ENCODE measurements around the gene MAP4K2. TPM values are rescaled to one million over a fixed set of nuclear protein-coding genes. Genes with fewer than 3 reads are reported as not detected.

MAP4K2 gene
- total and polyA plus RNA-seq, 7 experiments from 2014 or later: 40.7 to 130 (median 76.1) TPM

DNA sequence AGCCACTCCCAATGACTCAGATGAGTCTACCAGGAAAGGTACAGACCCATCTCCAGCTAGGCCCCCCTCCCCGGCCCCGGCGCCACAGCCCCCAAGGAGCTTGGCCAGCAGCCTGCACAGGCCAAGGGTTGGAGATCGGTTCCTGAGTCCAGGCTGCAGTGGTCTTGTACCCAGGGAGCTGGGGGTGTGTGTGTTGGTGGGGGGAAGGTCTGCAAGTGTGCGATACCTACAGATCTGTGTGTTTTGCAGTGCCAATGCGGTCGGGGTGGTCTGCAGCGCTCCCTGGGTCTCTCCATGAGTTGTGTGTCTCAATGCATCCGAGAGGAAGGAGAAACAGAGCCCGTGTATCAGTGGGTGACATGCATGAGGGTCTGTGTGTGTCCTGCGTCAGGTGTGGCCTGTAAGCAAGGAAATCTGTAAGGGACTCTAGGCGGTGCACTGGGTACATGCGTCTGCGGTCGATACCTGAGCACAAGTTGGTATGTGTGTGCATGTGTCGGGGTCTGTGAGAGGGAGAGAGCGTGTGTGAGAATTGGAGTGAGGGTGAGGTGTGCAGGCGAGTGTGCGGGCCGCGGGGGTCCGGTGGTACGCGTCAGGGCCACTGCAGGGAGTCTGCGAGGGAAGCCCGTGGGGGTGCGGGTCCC, 40.8 kb upstream of the MAP4K2 start:
- Histone ChIP-seq H3K27me3 (ENCODE audit: control insufficient read depth in 2 of 2, insufficient read depth in 2 of 2, low read length in 2 of 2) (no peaks in the 10 kb centered on the region), H3K27ac (ENCODE audit: low read depth, low read length) (peak overlapping the region; percentile 70), H3K4me1 (ENCODE audit: control insufficient read depth in 2 of 2, insufficient read depth in 2 of 2, low read length in 2 of 2) (peaks cover 17 to 31% of the 10 kb centered on the region in 2 donors), H3K4me3 (ENCODE audit: low read length) (peak overlapping the region; percentile 50), H3K36me3 (ENCODE audit: control insufficient read depth in 2 of 3, insufficient read depth in 3 of 3, low read length in 3 of 3) (peaks cover 0 to 19% (median 0%) of the 10 kb centered on the region in 3 experiments), H3K9me3 (ENCODE audit: control insufficient read depth in 2 of 3, low read length in 3 of 3) (no peaks in the 10 kb centered on the region)
- Mint-ChIP-seq H3K4me3 (peak overlapping the region; percentile 79 to 95 (median 86)), H3K4me1 (peaks cover 25 to 36% (median 30%) of the 10 kb centered on the region in 7 donors), H3K36me3 (peaks cover 0 to 3% (median 0%) of the 10 kb centered on the region in 5 donors), H3K27me3 (no peaks in the 10 kb centered on the region), H3K9me3 (peaks cover 0 to 2% (median 0%) of the 10 kb centered on the region in 11 donors), H3K27ac (peak overlapping the region in 8 of 9 donors; percentile 65 to 93 (median 84))
- ChIA-PET CTCF (interaction anchor here (0.7 to 29.8 kb wide), 10 partner anchors 10 to 166 kb away, joined by 3 to 945 read pairs (median 4); partner anchors contain the start of genes EHD1, MAP4K2 and MEN1), POLR2A (interaction anchor here (1.0 to 29.3 kb wide), 8 partner anchors 9 to 99 kb away, joined by 3 to 1324 read pairs (median 6); partner anchors contain the start of genes EHD1, MEN1, RASGRP2 and SF1)
- ATAC-seq (no peak), DNase-seq (no peak)
- intact Hi-C loops (cut with micrococcal nuclease): loop anchor here in 1 of 2 donors (1.0 to 10.0 kb wide), 7 partner anchors 33 to 241 kb away; partner anchors contain the start of genes CDCA5, MEN1, SNX15 and ZFPL1

GRCh38 chr11:64842851-64843685, 40.1 kb upstream of the MAP4K2 start:
- Histone ChIP-seq H3K4me1 (ENCODE audit: control insufficient read depth in 2 of 2, insufficient read depth in 2 of 2, low read length in 2 of 2) (peaks cover 10 to 24% of the 10 kb centered on the region in 2 donors), H3K27me3 (ENCODE audit: control insufficient read depth in 2 of 2, insufficient read depth in 2 of 2, low read length in 2 of 2) (no peaks in the 10 kb centered on the region), H3K4me3 (ENCODE audit: low read length) (no peak overlapping the region), H3K9me3 (ENCODE audit: control insufficient read depth in 2 of 3, low read length in 3 of 3) (no peaks in the 10 kb centered on the region), H3K36me3 (ENCODE audit: control insufficient read depth in 2 of 3, insufficient read depth in 3 of 3, low read length in 3 of 3) (peaks cover 0 to 26% (median 0%) of the 10 kb centered on the region in 3 experiments), H3K27ac (ENCODE audit: low read depth, low read length) (no peak overlapping the region)
- H3K27me3 Mint-ChIP-seq: no peaks in the 10 kb centered on the region
- CTCF ChIA-PET: interaction anchor here (0.8 to 29.8 kb wide), 7 partner anchors 16 to 154 kb away, joined by 3 to 945 read pairs (median 5); partner anchors contain the start of genes EHD1, MEN1 and RASGRP2
- H3K9me3 Mint-ChIP-seq: peaks cover 0 to 2% (median 0%) of the 10 kb centered on the region in 11 donors
- ATAC-seq (no peak), DNase-seq (no peak)
- peak overlapping the region in 4 of 9 donors; percentile 28 to 84 (median 50) for H3K27ac Mint-ChIP-seq
- intact Hi-C loops (cut with micrococcal nuclease): loop anchor here in 1 of 2 donors (10.0 kb wide), 1 partner anchor 242 kb away; the partner anchor contains the start of genes CDCA5 and ZFPL1
- POLR2A ChIA-PET: interaction anchor here (0.6 to 29.3 kb wide), 6 partner anchors 21 to 98 kb away, joined by 4 to 1324 read pairs (median 8); partner anchors contain the start of genes EHD1, MEN1, RASGRP2 and SF1
- H3K4me3 Mint-ChIP-seq: peak overlapping the region; percentile 51 to 90 (median 84)
- H3K36me3 Mint-ChIP-seq: peaks cover 0 to 3% (median 0%) of the 10 kb centered on the region in 5 donors
- peaks cover 19 to 29% (median 23%) of the 10 kb centered on the region in 7 donors for H3K4me1 Mint-ChIP-seq

DNA sequence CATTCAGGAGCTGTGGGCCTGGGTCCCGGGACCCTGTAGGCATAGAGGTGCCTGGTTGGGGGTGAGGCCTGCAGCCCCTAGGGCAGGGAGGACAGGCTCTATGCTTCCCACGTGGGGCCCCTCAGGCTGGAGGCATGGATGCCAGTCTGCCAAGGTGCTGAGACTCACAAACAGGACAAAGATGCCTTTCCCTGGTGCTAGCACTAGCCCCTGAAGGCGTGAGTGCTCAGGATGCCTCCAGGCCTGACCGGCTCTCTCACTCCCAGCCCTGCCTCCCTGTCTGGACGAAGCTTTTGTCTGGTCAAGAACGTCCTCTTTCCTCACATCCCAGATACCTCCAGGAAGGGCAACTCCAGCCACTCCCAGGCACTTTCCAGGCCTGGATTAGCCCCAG, 39.3 kb upstream of the MAP4K2 start:
- intact Hi-C loops (cut with micrococcal nuclease): loop anchor here in 1 of 2 donors (10.0 kb wide), 1 partner anchor 242 kb away; the partner anchor contains the start of genes CDCA5 and ZFPL1
- H3K27ac ChIP-seq (ENCODE audit: low read depth, low read length): no peak overlapping the region

DNA sequence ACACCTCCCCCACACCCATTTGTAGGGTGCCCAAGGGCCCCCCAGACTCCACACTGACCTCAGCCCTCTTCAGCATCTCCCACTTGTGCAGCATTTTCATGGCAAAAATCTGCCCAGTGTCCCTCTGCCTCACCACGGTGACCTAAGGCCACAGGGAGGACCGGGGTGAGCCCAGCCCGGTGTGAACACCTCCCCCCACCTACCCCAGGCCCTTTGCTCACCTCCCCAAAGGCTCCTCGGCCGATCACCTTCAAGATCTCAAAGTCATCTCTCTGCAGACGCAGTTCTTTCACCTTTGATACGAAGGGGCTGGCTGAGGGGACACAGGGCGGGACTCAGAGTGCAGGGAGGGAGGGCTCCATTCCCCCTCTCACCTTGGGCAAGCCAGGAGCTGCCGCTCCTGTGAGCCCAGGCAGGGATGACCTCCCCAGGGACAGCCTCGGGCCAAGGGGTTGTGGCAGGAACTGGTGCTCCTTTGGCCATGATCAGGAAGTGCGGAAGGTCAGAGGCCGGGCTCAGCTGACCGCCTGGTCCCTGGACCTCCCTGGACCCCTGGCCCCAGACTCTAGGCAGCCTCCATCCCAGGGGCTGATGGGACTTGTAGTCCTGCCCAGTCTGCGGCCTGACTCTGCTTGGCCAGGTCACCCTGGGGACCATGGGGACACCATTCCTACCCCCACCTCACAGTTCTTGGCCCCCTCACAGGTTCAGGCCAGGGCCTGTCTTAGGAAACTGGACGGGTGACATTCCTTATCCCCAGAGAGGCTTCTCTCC, 38.8 kb upstream of the MAP4K2 start:
- Histone ChIP-seq H3K9me3 (ENCODE audit: control insufficient read depth in 2 of 3, low read length in 3 of 3) (no peaks in the 10 kb centered on the region), H3K4me3 (ENCODE audit: low read length) (no peak overlapping the region), H3K27me3 (ENCODE audit: control insufficient read depth in 2 of 2, insufficient read depth in 2 of 2, low read length in 2 of 2) (no peaks in the 10 kb centered on the region), H3K27ac (ENCODE audit: low read depth, low read length) (no peak overlapping the region), H3K36me3 (ENCODE audit: control insufficient read depth in 2 of 3, insufficient read depth in 3 of 3, low read length in 3 of 3) (peaks cover 0 to 36% (median 0%) of the 10 kb centered on the region in 3 experiments), H3K4me1 (ENCODE audit: control insufficient read depth in 2 of 2, insufficient read depth in 2 of 2, low read length in 2 of 2) (peaks cover 3 to 13% of the 10 kb centered on the region in 2 donors)
- intact Hi-C loops (cut with micrococcal nuclease): loop anchor here in 1 of 2 donors (10.0 kb wide), 1 partner anchor 243 kb away; the partner anchor contains the start of genes CDCA5 and ZFPL1
- ATAC-seq: no peak
- no peak for DNase-seq
- Mint-ChIP-seq H3K27ac (peak overlapping the region in 1 of 9 donors; percentile 29), H3K9me3 (peaks cover 0 to 2% (median 0%) of the 10 kb centered on the region in 11 donors), H3K4me3 (no peak overlapping the region), H3K36me3 (peaks cover 0 to 3% (median 0%) of the 10 kb centered on the region in 5 donors), H3K4me1 (peaks cover 12 to 19% (median 16%) of the 10 kb centered on the region in 7 donors), H3K27me3 (no peaks in the 10 kb centered on the region)
- ChIA-PET CTCF (interaction anchor here (1.8 to 29.8 kb wide), 2 partner anchors 45 to 98 kb away, joined by 5 to 945 read pairs; partner anchors contain the start of genes EHD1 and RASGRP2), POLR2A (interaction anchor here (0.7 to 29.3 kb wide), 3 partner anchors 22 to 488 kb away, joined by 4 to 1324 read pairs (median 457); partner anchors contain the start of gene EHD1)

More for the DNA sequence above, 39.3 kb upstream of the MAP4K2 start:
- H3K4me1 ChIP-seq (ENCODE audit: control insufficient read depth in 2 of 2, insufficient read depth in 2 of 2, low read length in 2 of 2): peaks cover 6 to 17% of the 10 kb centered on the region in 2 donors
- no peak overlapping the region for H3K4me3 ChIP-seq (ENCODE audit: low read length)
- Mint-ChIP-seq H3K9me3 (peaks cover 0 to 2% (median 0%) of the 10 kb centered on the region in 11 donors), H3K36me3 (peaks cover 0 to 3% (median 0%) of the 10 kb centered on the region in 5 donors), H3K27me3 (no peaks in the 10 kb centered on the region), H3K4me3 (no peak overlapping the region), H3K27ac (no peak overlapping the region), H3K4me1 (peaks cover 16 to 25% (median 20%) of the 10 kb centered on the region in 7 donors)
- peaks cover 0 to 31% (median 0%) of the 10 kb centered on the region in 3 experiments for H3K36me3 ChIP-seq (ENCODE audit: control insufficient read depth in 2 of 3, insufficient read depth in 3 of 3, low read length in 3 of 3)
- POLR2A ChIA-PET: interaction anchor here (0.6 to 29.3 kb wide), 4 partner anchors 21 to 63 kb away, joined by 4 to 1324 read pairs (median 234); partner anchors contain the start of genes EHD1 and SF1
- H3K27me3 ChIP-seq (ENCODE audit: control insufficient read depth in 2 of 2, insufficient read depth in 2 of 2, low read length in 2 of 2): no peaks in the 10 kb centered on the region
- CTCF ChIA-PET: interaction anchor here (1.8 to 29.8 kb wide), 3 partner anchors 17 to 98 kb away, joined by 4 to 945 read pairs (median 5); partner anchors contain the start of genes EHD1 and RASGRP2
- H3K9me3 ChIP-seq (ENCODE audit: control insufficient read depth in 2 of 3, low read length in 3 of 3): no peaks in the 10 kb centered on the region
- DNase-seq (no peak), ATAC-seq (no peak)

DNA sequence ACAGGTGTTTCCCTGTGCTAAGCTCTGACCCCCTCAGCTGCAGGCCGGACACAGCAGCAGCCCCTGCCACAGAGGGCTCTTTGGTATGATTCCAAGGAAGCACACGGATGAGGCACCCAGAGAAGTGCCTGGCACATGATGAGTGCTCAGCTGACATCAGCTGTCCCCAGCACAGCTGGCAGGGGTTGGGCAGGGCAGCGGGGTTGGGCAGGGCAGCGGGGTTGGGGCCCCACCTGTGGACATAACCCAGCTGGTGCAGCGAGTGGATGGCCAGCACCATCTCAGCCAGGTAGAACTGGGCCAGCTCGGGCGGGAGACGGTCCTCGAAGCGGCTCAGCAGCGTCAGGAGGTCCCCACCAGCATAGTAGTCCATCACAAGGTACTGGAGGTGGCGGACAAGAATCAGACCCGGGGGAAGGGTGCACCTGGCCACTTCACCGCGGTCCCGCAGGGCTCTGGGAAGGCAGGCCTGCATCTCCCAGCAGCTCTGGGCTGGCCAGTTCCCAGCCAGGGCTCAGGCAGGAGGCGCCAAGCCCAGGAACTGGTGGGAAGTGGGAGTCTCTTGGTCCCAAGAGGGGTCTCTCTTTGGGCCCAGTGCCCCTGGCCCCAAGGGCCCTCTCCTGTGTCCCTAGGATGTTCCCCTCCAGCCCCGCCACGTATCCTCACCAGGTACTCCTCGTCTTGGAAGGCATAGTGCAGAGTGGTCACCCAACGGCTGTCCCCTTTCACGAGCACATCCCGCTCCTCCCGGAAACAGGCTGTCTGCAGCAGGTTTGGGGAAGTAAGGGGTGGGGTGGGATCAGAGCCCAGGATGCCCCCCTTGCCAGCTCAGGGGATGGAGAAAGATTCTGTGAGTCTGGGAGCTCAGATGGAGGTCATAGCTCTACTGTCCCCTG, 37.1 kb upstream of the MAP4K2 start:
- POLR2A ChIA-PET: interaction anchor here (0.8 kb wide), 1 partner anchor 295 kb away, joined by 3 read pairs; no protein-coding TSS in a partner anchor
- CTCF ChIA-PET: no interaction called here
- Mint-ChIP-seq H3K4me3 (no peak overlapping the region), H3K27me3 (no peaks in the 10 kb centered on the region), H3K36me3 (peaks cover 0 to 3% (median 0%) of the 10 kb centered on the region in 5 donors), H3K27ac (no peak overlapping the region), H3K9me3 (peaks cover 0 to 1% (median 0%) of the 10 kb centered on the region in 11 donors), H3K4me1 (peaks cover 9 to 17% (median 14%) of the 10 kb centered on the region in 7 donors)
- peak in 1 of 9 donors; percentile 4 for DNase-seq
- intact Hi-C loops (cut with micrococcal nuclease): loop anchor here in 1 of 2 donors (10.0 kb wide), 1 partner anchor 245 kb away; the partner anchor contains the start of genes CDCA5 and ZFPL1
- Histone ChIP-seq H3K9me3 (ENCODE audit: control insufficient read depth in 2 of 3, low read length in 3 of 3) (no peaks in the 10 kb centered on the region), H3K4me3 (ENCODE audit: low read length) (no peak overlapping the region), H3K4me1 (ENCODE audit: control insufficient read depth in 2 of 2, insufficient read depth in 2 of 2, low read length in 2 of 2) (peaks cover 3 to 10% of the 10 kb centered on the region in 2 donors), H3K27ac (ENCODE audit: low read depth, low read length) (no peak overlapping the region), H3K27me3 (ENCODE audit: control insufficient read depth in 2 of 2, insufficient read depth in 2 of 2, low read length in 2 of 2) (no peaks in the 10 kb centered on the region), H3K36me3 (ENCODE audit: control insufficient read depth in 2 of 3, insufficient read depth in 3 of 3, low read length in 3 of 3) (peaks cover 0 to 47% (median 0%) of the 10 kb centered on the region in 3 experiments)
- no peak for ATAC-seq

Data from naive thymus-derived CD4-positive, alpha-beta T cell (primary cell).